AG09319 (cell line): ENCODE data around the gene KANSL3.
"Not testable (repeated sequence)": the region's sequence is repeated elsewhere in the genome, so short reads cannot be mapped to it uniquely, and the experiment has no call there.

ENCODE experiments used
- DNase-seq: peaks from one replicate; pipeline ENCODE4 v3.0.0-alpha.2; 2010; ENCODE audit warnings: low read depth; ENCODE audit errors: extremely low read depth
- TF ChIP-seq, protein P1 (sequence below): IDR thresholded peaks from 2 replicates; pipeline ENCODE4 v1.5.1; 2011; ENCODE audit warnings: low read depth, mild to moderate bottlenecking, inconsistent platforms, low read length, moderate library complexity

The KANSL3 gene

GRCh38 chr2:96664366-96664925 lies 26.3 kb upstream of the KANSL3 start:
- DNase-seq: no peak
- TF ChIP-seq, protein P1, sequence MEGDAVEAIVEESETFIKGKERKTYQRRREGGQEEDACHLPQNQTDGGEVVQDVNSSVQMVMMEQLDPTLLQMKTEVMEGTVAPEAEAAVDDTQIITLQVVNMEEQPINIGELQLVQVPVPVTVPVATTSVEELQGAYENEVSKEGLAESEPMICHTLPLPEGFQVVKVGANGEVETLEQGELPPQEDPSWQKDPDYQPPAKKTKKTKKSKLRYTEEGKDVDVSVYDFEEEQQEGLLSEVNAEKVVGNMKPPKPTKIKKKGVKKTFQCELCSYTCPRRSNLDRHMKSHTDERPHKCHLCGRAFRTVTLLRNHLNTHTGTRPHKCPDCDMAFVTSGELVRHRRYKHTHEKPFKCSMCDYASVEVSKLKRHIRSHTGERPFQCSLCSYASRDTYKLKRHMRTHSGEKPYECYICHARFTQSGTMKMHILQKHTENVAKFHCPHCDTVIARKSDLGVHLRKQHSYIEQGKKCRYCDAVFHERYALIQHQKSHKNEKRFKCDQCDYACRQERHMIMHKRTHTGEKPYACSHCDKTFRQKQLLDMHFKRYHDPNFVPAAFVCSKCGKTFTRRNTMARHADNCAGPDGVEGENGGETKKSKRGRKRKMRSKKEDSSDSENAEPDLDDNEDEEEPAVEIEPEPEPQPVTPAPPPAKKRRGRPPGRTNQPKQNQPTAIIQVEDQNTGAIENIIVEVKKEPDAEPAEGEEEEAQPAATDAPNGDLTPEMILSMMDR: no peak

GRCh38 chr2:96663829-96664228 lies 25.7 kb upstream of the KANSL3 start:
- TF ChIP-seq, protein P1: no peak
- no peak for DNase-seq

DNA sequence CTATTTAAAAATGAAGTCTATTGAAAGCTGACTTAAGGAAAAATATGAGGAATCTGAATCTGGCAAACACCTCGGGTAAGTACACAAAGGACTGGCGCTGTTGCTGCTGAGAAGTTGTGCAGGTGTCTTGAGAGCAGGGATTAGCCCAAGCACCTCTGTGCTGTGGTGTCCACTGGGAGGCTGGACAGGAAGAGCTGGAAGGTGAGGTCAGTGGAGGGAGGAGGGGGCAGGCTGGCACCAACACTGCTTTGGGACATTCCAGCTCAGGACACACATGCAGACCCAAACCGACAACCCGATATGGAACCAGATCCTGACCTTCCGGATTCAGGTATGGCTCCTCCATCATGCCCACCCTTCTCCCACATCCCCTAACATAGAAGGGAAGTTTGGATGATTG lies 25.1 kb upstream of the KANSL3 start:
- no peak for DNase-seq
- TF ChIP-seq, protein P1: no peak

GRCh38 chr2:96662360-96662759 lies 24.2 kb upstream of the KANSL3 start:
- no peak for DNase-seq
- TF ChIP-seq, protein P1: no peak

GRCh38 chr2:96661324-96661723 lies 23.2 kb upstream of the KANSL3 start:
- no peak for DNase-seq

DNA sequence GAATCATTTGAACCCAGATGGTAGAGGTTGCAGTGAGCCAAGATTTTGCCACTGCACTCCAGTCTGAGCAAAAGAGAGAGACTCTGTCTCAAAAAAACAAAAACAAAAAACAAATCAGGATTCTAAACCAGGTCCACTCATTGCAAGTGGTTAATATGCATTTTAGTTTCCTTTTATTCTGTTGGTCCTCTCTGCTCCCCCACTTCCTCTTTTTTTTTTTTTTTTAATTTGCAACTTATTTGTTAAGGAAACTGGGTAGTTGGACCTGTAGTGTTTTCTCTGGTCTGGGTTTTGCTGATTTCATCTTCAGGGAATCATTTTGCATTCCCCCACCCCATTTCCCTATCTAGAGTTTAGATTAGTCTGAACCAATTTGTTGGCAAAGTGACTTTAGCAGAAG lies 18.4 kb upstream of the KANSL3 start:
- DNase-seq: no peak
- TF ChIP-seq, protein P1: no peak

More at GRCh38 chr2:96661324-96661723, 23.2 kb upstream of the KANSL3 start:
- TF ChIP-seq, protein P1: no peak

GRCh38 chr2:96655526-96655925 lies 17.4 kb upstream of the KANSL3 start:
- TF ChIP-seq, protein P1: no peak
- DNase-seq: no peak

DNA sequence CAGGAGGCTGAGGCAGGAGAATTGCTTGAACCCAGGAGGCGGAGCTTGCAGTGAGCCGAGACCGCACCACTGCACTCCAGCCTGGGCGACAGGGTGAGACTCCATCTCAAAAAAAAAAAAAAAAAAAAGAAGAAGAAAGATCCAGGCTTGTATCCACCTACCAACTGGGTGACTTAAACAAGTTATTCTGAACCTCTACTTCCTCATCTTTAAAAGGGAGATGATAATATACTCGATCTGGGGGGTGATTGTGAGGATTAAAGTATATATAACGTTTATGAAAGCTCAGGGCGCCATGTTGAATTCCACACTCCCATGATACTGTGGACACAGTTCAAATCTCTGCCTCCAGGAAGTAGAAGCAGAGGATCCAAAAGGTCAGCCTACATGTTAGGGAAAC lies 16.7 kb upstream of the KANSL3 start:
- not testable (repeated sequence) for DNase-seq
